K562 (cell line): ENCODE results near the gene NPC1. TPM values are rescaled to one million over a fixed set of nuclear protein-coding genes. Genes with fewer than 3 reads are reported as not detected.

Experiments used
- ATAC-seq: fragments of 200-7000 bp; cut with Tn5 transposase; 3 replicates; pipeline ENCODE4 v1.9.1; 2020; ENCODE audit warnings: moderate library complexity
- BruUV-seq: library from RNA; stranded (reverse); fragments of 400-500 nt; replicated peaks from 2 replicates; lab custom pipeline; 2021; lab: Mats Ljungman, UMichigan
- CTCF ChIA-PET: fragments of 300-600 bp; formaldehyde crosslinking; extraction: SDS; loops from one replicate; lab custom pipeline; 2021; ENCODE audit warnings: low intra/inter-chr PET ratio; lab: Yijun Ruan, JAX
- POLR2A ChIA-PET: fragments of 300-600, 350-650 bp; sonication (Branson Sonifier 250); formaldehyde crosslinking; extraction: SDS; loops from one replicate; lab custom pipeline; 2021; ENCODE audit warnings: antibody characterized with exemption, inconsistent platforms; lab: Yijun Ruan, JAX
- DNase-seq, 4 experiments: peaks; one replicate each; pipeline versions ENCODE4 v3.0.0 to v3.0.0-alpha.2; 2011 to 2018; ENCODE audit warnings: low spot score in 3 of 4, mixed read lengths in 3 of 4; ENCODE audit errors: extremely low read depth in 1 of 4
- FAIRE-seq: peaks from 2 replicates; lab custom pipeline; 2011; peaks lifted over from hg19 to GRCh38; lab: Jason Lieb, UNC
- H2AFZ ChIP-seq: 2 replicates; pipeline ENCODE4 v1.6.0; 2011; ENCODE audit warnings: low read depth, low read length, control low read depth, inconsistent platforms
- H3K27ac ChIP-seq: fragments of 200-600 bp; 3 replicates; pipeline ENCODE4 v1.8.0; 2011; ENCODE audit warnings: low read depth, mild to moderate bottlenecking, control low read depth, inconsistent platforms, low read length, moderate library complexity, mixed read lengths; ENCODE audit errors: extremely low read depth
- H3K27me3 ChIP-seq, 2 experiments: fragments of 300-600 bp in 1 of 2; 2 replicates in 1 of 2; 3 replicates in 1 of 2; pipeline versions ENCODE4 v1.6.0 to v1.8.0; 2011; ENCODE audit warnings: inconsistent platforms in 2 of 2, low read length in 2 of 2, mild to moderate bottlenecking in 1 of 2, mixed read lengths in 1 of 2, moderate library complexity in 1 of 2; ENCODE audit not compliant: control insufficient read depth in 2 of 2, insufficient read depth in 2 of 2
- H3K36me3 ChIP-seq: fragments of 300-600 bp; 3 replicates; pipeline ENCODE4 v1.8.0; 2011; ENCODE audit warnings: mild to moderate bottlenecking, low read length, inconsistent platforms; ENCODE audit not compliant: control insufficient read depth, insufficient read depth
- H3K4me1 ChIP-seq, 2 experiments: fragments of 200-600 bp in 1 of 2; replicated peaks in 1 of 2; 2 replicates in 1 of 2; 3 replicates in 1 of 2; pipeline versions ENCODE4 v1.5.1 to v1.8.0; 2011; ENCODE audit warnings: inconsistent platforms in 2 of 2, low read length in 2 of 2, mild to moderate bottlenecking in 1 of 2, mixed read lengths in 1 of 2, moderate library complexity in 1 of 2; ENCODE audit not compliant: control insufficient read depth in 2 of 2, insufficient read depth in 2 of 2
- H3K4me2 ChIP-seq: 2 replicates; pipeline ENCODE4 v1.6.1; 2011; ENCODE audit warnings: low read length, control low read depth, inconsistent platforms, mixed read lengths; ENCODE audit not compliant: insufficient read depth
- H3K4me3 ChIP-seq: fragments of 200-600 bp; sonication (generic), shearing (Covaris generic); 2 replicates; pipeline ENCODE4 v1.5.1; 2016; ENCODE audit warnings: control low read depth, inconsistent platforms
- H3K79me2 ChIP-seq: fragments of 200-600 bp; 3 replicates; pipeline ENCODE4 v1.8.0; 2011; ENCODE audit warnings: low read length, inconsistent platforms; ENCODE audit not compliant: control insufficient read depth, insufficient read depth
- H3K9ac ChIP-seq, 2 experiments: 2 replicates each; pipeline versions ENCODE4 v1.6.0 to v1.6.1; 2011; ENCODE audit warnings: low read depth in 2 of 2, low read length in 2 of 2, control low read depth in 1 of 2, inconsistent platforms in 1 of 2, mild to moderate bottlenecking in 1 of 2, mixed read lengths in 1 of 2; ENCODE audit not compliant: insufficient read depth in 1 of 2
- H3K9me1 ChIP-seq: one replicate; pipeline ENCODE4 v1.6.0; 2011; ENCODE audit warnings: inconsistent platforms, mild to moderate bottlenecking, low read length, moderate library complexity; ENCODE audit not compliant: control insufficient read depth, insufficient read depth
- H3K9me3 ChIP-seq: replicated peaks from 2 replicates; pipeline ENCODE4 v1.5.1; 2011; ENCODE audit warnings: low read depth, low read length, inconsistent platforms; ENCODE audit not compliant: control insufficient read depth, insufficient read depth
- H4K20me1 ChIP-seq: replicated peaks from 2 replicates; pipeline ENCODE4 v1.6.1; 2011; ENCODE audit warnings: low read length, inconsistent platforms, mixed read lengths; ENCODE audit not compliant: control insufficient read depth, insufficient read depth
- ELF2 ChIP-seq: fragments of 250-450 bp; sonication (Bioruptor Pico); IDR thresholded peaks from 2 replicates; pipeline ENCODE4 v1.5.0; 2021; ENCODE audit warnings: mild to moderate bottlenecking
- HDAC3 ChIP-seq: fragments of 450-650 bp; IDR thresholded peaks from 2 replicates; pipeline ENCODE4 v1.6.1; 2018; ENCODE audit warnings: borderline replicate concordance, mild to moderate bottlenecking, moderate library complexity; ENCODE audit not compliant: partially characterized antibody
- MCM5 ChIP-seq: fragments of 450-650 bp; IDR thresholded peaks from 2 replicates; pipeline ENCODE4 v1.6.1; 2016; ENCODE audit warnings: low read depth
- MXI1 ChIP-seq: IDR thresholded peaks from 2 replicates; pipeline ENCODE4 v1.6.1; 2011; ENCODE audit warnings: low read depth, mild to moderate bottlenecking, improper control_type of control experiment, low read length
- NFATC3 ChIP-seq: fragments of 450-650 bp; IDR thresholded peaks from 2 replicates; pipeline ENCODE4 v1.6.1; 2017; ENCODE audit warnings: mild to moderate bottlenecking
- RBM17 ChIP-seq: fragments of 200-400 bp; formaldehyde crosslinking; IDR thresholded peaks from 2 replicates; pipeline ENCODE4 v1.6.1; 2017; ENCODE audit warnings: low read depth, mild to moderate bottlenecking, low read length, borderline replicate concordance
- RFX1 ChIP-seq: fragments of 450-650 bp; IDR thresholded peaks from 2 replicates; pipeline ENCODE4 v1.6.1; 2016; ENCODE audit warnings: mild to moderate bottlenecking, moderate library complexity
- RHOXF2B ChIP-seq: fragments of 250-450 bp; sonication (Bioruptor Pico); conservative IDR thresholded peaks from 2 replicates; pipeline ENCODE4 v1.5.1; 2021
- RUNX1 ChIP-seq: sonication (generic); IDR thresholded peaks from 2 replicates; pipeline ENCODE4 v1.6.1; 2016; ENCODE audit warnings: antibody characterized with exemption, low read depth
- SIN3A ChIP-seq, 2 experiments: fragments of 150-350 bp in 1 of 2; IDR thresholded peaks; 2 replicates each; pipeline ENCODE4 v1.6.1; 2011 to 2016; ENCODE audit warnings: borderline replicate concordance in 2 of 2, low read depth in 2 of 2, low read length in 2 of 2, mild to moderate bottlenecking in 2 of 2, moderate library complexity in 2 of 2; ENCODE audit not compliant: control insufficient read depth in 1 of 2
- TAL1 ChIP-seq: fragments of 450-650 bp; IDR thresholded peaks from 2 replicates; pipeline ENCODE4 v1.6.1; 2016; ENCODE audit warnings: mild to moderate bottlenecking
- TEAD1 ChIP-seq, 2 experiments: fragments of 450-650 bp in 1 of 2; sonication (generic) in 1 of 2; formaldehyde crosslinking; IDR thresholded peaks; 2 replicates each; pipeline versions ENCODE4 v1.4.0 to v1.8.0; 2020 to 2022; ENCODE audit warnings: mild to moderate bottlenecking in 2 of 2, missing genetic modification reagents in 1 of 2
- ZNF41 ChIP-seq: fragments of 250-450 bp; sonication (Bioruptor Pico); conservative IDR thresholded peaks from 2 replicates; pipeline ENCODE4 v1.4.0; 2020; ENCODE audit warnings: mild to moderate bottlenecking
- ZNF764 ChIP-seq: fragments of 250-450 bp; sonication (Bioruptor Pico); IDR thresholded peaks from 2 replicates; pipeline ENCODE4 v1.4.0; 2020; ENCODE audit warnings: low read depth, mild to moderate bottlenecking, moderate library complexity
- WGBS: fragments of 100-300 bp; shearing (Covaris generic); methylation state at CpG from one replicate; pipeline ENCODE4 v1.1.6; 2016; ENCODE audit warnings: low coverage, mixed read lengths; ENCODE audit not compliant: insufficient coverage; ENCODE audit errors: missing lambda C conversion rate; 5-methylcytosine and 5-hydroxymethylcytosine counted together
- in situ Hi-C: fragments of 300-500 bp; cut with MboI; formaldehyde crosslinking; loops from 4 replicates; pipeline ENCODE4 v1.15.0; 2018; ENCODE audit warnings: inconsistent platforms, mixed read lengths
- intact Hi-C: fragments of 100-400 bp; cut with micrococcal nuclease; formaldehyde crosslinking; loops from 2 replicates; pipeline ENCODE4 v1.14.2; 2022
- polyA plus RNA-seq, 8 experiments: library from polyadenylated mRNA; depleted of rRNA in 4 of 8; stranded (reverse) in 5 of 8; unstranded in 3 of 8; fragments of >200 nt; fragmentation: Nextera tagmentation in 2 of 8; fragmentation: Illumina TruSeq in 1 of 8; extraction: Ambion mirVana in 2 of 8; extraction: Trizol in 1 of 8; gene quantifications; 2 replicates each; pipeline versions ENCODE4 v1.2.1 to v1.2.3, GENCODE V29; 2011 to 2014; ENCODE audit warnings: inconsistent platforms in 1 of 8, missing spikeins in 1 of 8
- total RNA-seq, 7 experiments: library from RNA; depleted of rRNA in 6 of 7; stranded (reverse); fragments of >200 nt in 6 of 7; fragmentation: Illumina TruSeq in 2 of 7; extraction: Trizol in 2 of 7; gene quantifications; 2 replicates each; pipeline versions ENCODE4 v1.2.1 to v1.2.3, GENCODE V29; 2011 to 2021; ENCODE audit warnings: low replicate concordance in 1 of 7
- TF ChIP-seq, protein P1 (sequence below), 2 experiments: fragments of 450-650 bp; conservative IDR thresholded peaks; 2 replicates each; pipeline ENCODE4 v1.6.1; 2017; ENCODE audit warnings: mild to moderate bottlenecking in 2 of 2, moderate library complexity in 2 of 2
- TF ChIP-seq, protein P2 (sequence below): fragments of 450-650 bp; IDR thresholded peaks from 2 replicates; pipeline ENCODE4 v1.6.1; 2016; ENCODE audit warnings: borderline replicate concordance

Gene NPC1
- total and polyA plus RNA-seq, 9 of the 15 experiments (the other 6 are each of a cell fraction or from before 2014, with no cell fraction given), result 17.1 to 45.9 (median 27.6) TPM

DNA sequence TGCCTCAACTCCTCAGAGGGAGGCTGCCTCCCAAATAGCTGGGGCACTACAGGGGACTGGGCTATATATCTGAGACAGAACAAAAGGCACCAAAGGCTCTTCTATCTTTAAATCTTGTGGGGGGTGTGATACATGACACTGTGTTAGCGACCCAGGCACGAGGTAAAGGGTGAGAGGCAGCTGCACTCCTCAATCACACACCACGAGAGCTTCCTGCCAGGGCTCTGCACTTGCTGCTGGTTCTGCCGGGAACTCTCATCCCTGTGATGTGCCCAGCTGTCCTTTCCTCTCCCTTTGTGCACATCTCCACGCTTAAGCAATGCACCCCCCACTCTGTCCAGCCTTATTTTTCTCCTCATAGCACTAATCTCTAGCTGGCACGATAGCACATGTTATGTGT lies 32.4 kb downstream of the NPC1 start:
- no TSS peak for BruUV-seq
- in situ Hi-C loops (no loop called here), intact Hi-C loops (no loop called here)
- WGBS, result 83% methylated on average over 6 of the region's 6 CpGs
- H3K27ac ChIP-seq, result no peak overlapping the region
- ChIA-PET POLR2A (interaction anchor here (0.7 to 2.0 kb wide), 6 partner anchors 9 to 354 kb away, joined by 3 to 5 read pairs (median 4); no protein-coding TSS in a partner anchor), CTCF (no interaction called here)
- peaks cover 82% of the 10 kb centered on the region for H3K36me3 ChIP-seq
- no peaks in the 10 kb centered on the region for H3K4me1 ChIP-seq
- H3K9me3 ChIP-seq, result no peaks in the 10 kb centered on the region
- no peaks in the 10 kb centered on the region for H4K20me1 ChIP-seq
- no peaks in the 10 kb centered on the region for H3K79me2 ChIP-seq
- FAIRE-seq, result no peak
- H3K9me1 ChIP-seq, result no peaks in the 10 kb centered on the region
- no peak for DNase-seq
- H3K4me2 ChIP-seq, result no peak overlapping the region
- H2AFZ ChIP-seq, result no peak overlapping the region
- TF ChIP-seq, protein P1, sequence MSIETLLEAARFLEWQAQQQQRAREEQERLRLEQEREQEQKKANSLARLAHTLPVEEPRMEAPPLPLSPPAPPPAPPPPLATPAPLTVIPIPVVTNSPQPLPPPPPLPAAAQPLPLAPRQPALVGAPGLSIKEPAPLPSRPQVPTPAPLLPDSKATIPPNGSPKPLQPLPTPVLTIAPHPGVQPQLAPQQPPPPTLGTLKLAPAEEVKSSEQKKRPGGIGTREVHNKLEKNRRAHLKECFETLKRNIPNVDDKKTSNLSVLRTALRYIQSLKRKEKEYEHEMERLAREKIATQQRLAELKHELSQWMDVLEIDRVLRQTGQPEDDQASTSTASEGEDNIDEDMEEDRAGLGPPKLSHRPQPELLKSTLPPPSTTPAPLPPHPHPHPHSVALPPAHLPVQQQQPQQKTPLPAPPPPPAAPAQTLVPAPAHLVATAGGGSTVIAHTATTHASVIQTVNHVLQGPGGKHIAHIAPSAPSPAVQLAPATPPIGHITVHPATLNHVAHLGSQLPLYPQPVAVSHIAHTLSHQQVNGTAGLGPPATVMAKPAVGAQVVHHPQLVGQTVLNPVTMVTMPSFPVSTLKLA (conservative IDR thresholded peaks at IDR 0.05), result no peak
- no peak for TF ChIP-seq ZNF764
- TF ChIP-seq ZNF41 (CRISPR knock-in tag), result no peak
- no peak for TF ChIP-seq TAL1
- TF ChIP-seq HDAC3, result no peak
- TF ChIP-seq TEAD1 (CRISPR knock-in tag; IDR thresholded peaks at IDR 0.05), result no peak
- no peak for TF ChIP-seq RUNX1
- no peak for TF ChIP-seq MCM5
- TF ChIP-seq, protein P2, sequence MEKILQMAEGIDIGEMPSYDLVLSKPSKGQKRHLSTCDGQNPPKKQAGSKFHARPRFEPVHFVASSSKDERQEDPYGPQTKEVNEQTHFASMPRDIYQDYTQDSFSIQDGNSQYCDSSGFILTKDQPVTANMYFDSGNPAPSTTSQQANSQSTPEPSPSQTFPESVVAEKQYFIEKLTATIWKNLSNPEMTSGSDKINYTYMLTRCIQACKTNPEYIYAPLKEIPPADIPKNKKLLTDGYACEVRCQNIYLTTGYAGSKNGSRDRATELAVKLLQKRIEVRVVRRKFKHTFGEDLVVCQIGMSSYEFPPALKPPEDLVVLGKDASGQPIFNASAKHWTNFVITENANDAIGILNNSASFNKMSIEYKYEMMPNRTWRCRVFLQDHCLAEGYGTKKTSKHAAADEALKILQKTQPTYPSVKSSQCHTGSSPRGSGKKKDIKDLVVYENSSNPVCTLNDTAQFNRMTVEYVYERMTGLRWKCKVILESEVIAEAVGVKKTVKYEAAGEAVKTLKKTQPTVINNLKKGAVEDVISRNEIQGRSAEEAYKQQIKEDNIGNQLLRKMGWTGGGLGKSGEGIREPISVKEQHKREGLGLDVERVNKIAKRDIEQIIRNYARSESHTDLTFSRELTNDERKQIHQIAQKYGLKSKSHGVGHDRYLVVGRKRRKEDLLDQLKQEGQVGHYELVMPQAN, result no peak
- TF ChIP-seq RFX1, result no peak
- no peak for TF ChIP-seq RBM17
- TF ChIP-seq NFATC3, result no peak
- no peak for TF ChIP-seq RHOXF2B (CRISPR knock-in tag)
- TF ChIP-seq MXI1, result no peak
- TF ChIP-seq ELF2, result no peak
- no peak for TF ChIP-seq SIN3A (IDR thresholded peaks at IDR 0.05; ENCODE audit: borderline replicate concordance in 2 of 2, control insufficient read depth in 1 of 2, low read depth in 2 of 2, low read length in 2 of 2)
- no peaks in the 10 kb centered on the region for H3K27me3 ChIP-seq
- H3K4me3 ChIP-seq, result no peak overlapping the region
- ATAC-seq, result no peak
- no peak overlapping the region for H3K9ac ChIP-seq
